CD4-positive, alpha-beta memory T cell (primary cell): Measurements from ENCODE around the gene CNFN. TPM values are rescaled to one million over a fixed set of nuclear protein-coding genes. Genes with fewer than 3 reads are reported as not detected.
A peak's percentile ranks its signal among the peaks of the same experiment; 100 is the strongest.

Experiments
- CTCF ChIA-PET: fragments of 350-600 bp; sonication (Branson Sonifier 250); formaldehyde crosslinking; loops from one replicate; lab custom pipeline; 2021; ENCODE audit warnings: inconsistent platforms; ENCODE audit not compliant: partially characterized antibody; lab: Charles Lee
- POLR2A ChIA-PET: fragments of 350-600 bp; sonication (Branson Sonifier 250); formaldehyde crosslinking; loops from one replicate; lab custom pipeline; 2021; ENCODE audit not compliant: partially characterized antibody; lab: Charles Lee
- DNase-seq, 5 donors: peaks; one replicate each; pipeline versions ENCODE4 v3.0.0 to v3.0.0-alpha.2; 2020 to 2022; ENCODE audit warnings: mixed read lengths in 1 of 5
- H3K27ac ChIP-seq: one replicate; pipeline ENCODE4 v1.7.0; 2013; ENCODE audit warnings: low read depth, low read length
- H3K27me3 ChIP-seq: 2 replicates; pipeline ENCODE4 v1.7.0; 2013; ENCODE audit warnings: mild to moderate bottlenecking, low read length, moderate library complexity; ENCODE audit not compliant: insufficient read depth
- H3K36me3 ChIP-seq: 2 replicates; pipeline ENCODE4 v1.7.0; 2013; ENCODE audit warnings: mild to moderate bottlenecking, low read length, moderate library complexity; ENCODE audit not compliant: insufficient read depth
- H3K4me1 ChIP-seq: 2 replicates; pipeline ENCODE4 v1.7.0; 2013; ENCODE audit warnings: mild to moderate bottlenecking, low read length, moderate library complexity; ENCODE audit not compliant: insufficient read depth
- H3K4me3 ChIP-seq, 2 donors: one replicate each; pipeline ENCODE4 v1.7.0; 2013; ENCODE audit warnings: low read length in 2 of 2, mild to moderate bottlenecking in 1 of 2
- H3K9me3 ChIP-seq, 2 donors: one replicate each; pipeline ENCODE4 v1.7.0; 2013; ENCODE audit warnings: low read length in 2 of 2, control low read depth in 1 of 2; ENCODE audit not compliant: control insufficient read depth in 1 of 2
- H3K27ac Mint-ChIP-seq, 7 donors: one replicate each; pipeline ENCODE4 v1.8.0; 2020 to 2021; ENCODE audit warnings: mixed read lengths in 7 of 7, mild to moderate bottlenecking in 6 of 7, inconsistent platforms in 3 of 7, moderate library complexity in 3 of 7
- H3K27me3 Mint-ChIP-seq, 2 donors: one replicate each; pipeline ENCODE4 v1.8.0; 2020 to 2021; ENCODE audit warnings: mixed read lengths in 2 of 2
- H3K36me3 Mint-ChIP-seq, 2 donors: one replicate each; pipeline ENCODE4 v1.8.0; 2020 to 2021; ENCODE audit warnings: mixed read lengths in 2 of 2, inconsistent platforms in 1 of 2, mild to moderate bottlenecking in 1 of 2
- H3K4me1 Mint-ChIP-seq, 4 donors: one replicate each; pipeline ENCODE4 v1.8.0; 2020 to 2021; ENCODE audit warnings: mixed read lengths in 4 of 4, mild to moderate bottlenecking in 1 of 4
- H3K4me3 Mint-ChIP-seq, 8 donors: one replicate each; pipeline ENCODE4 v1.8.0; 2020 to 2021; ENCODE audit warnings: mixed read lengths in 8 of 8, mild to moderate bottlenecking in 7 of 8, moderate library complexity in 6 of 8, inconsistent platforms in 3 of 8
- H3K9me3 Mint-ChIP-seq, 8 donors: one replicate each; pipeline ENCODE4 v1.8.0; 2020 to 2021; ENCODE audit warnings: mixed read lengths in 8 of 8, mild to moderate bottlenecking in 5 of 8, inconsistent platforms in 3 of 8, moderate library complexity in 1 of 8
- intact Hi-C: fragments of 100-400 bp; cut with micrococcal nuclease; formaldehyde crosslinking; loops from one replicate; pipeline ENCODE4 v1.15.1; 2023
- polyA plus RNA-seq, 2 donors: library from polyadenylated mRNA; unstranded; fragments of 300-500 nt; fragmentation: Illumina TruSeq; gene quantifications; one replicate each; pipeline ENCODE4 v1.2.3, GENCODE V29; 2021
- total RNA-seq, 2 experiments: library from RNA; stranded (reverse); gene quantifications; one replicate each; pipeline ENCODE4 v1.2.3, GENCODE V29; 2021

The CNFN gene
- total and polyA plus RNA-seq, 4 experiments from 2014 or later: 0.96 TPM; not detected in 3

DNA sequence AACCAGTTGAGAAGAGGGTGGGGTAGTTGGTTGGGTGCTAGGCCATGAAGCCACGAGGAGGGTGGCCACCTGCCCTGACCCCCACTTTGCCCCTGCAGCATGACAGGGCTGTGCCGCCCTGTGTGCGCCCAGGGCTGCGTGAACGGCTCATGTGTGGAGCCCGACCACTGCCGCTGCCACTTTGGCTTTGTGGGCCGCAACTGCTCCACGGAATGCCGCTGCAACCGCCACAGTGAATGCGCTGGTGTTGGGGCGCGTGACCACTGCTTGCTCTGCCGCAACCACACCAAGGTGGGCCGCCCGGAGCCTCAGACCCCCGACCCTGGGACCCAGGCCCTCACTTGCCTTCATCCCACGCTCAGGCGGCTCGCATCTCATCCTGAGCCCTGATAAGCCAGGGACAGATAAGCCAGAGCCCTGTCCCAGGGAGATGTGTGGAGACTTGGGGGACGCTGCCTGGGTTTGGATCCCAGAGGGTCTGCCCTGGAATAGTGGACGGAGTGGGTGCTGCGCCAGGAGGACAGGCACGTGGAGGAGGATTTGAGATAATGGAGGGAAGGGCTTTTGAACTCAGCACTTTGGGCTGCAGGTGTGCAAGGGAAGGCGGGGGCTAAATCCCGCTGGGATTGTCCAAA lies 20.5 kb downstream of the CNFN start:
- Mint-ChIP-seq H3K4me1 (peaks cover 0 to 1% (median 0%) of the 10 kb centered on the region in 4 donors), H3K4me3 (no peak overlapping the region), H3K27me3 (no peaks in the 10 kb centered on the region), H3K36me3 (peaks cover 0 to 2% of the 10 kb centered on the region in 2 donors), H3K27ac (no peak overlapping the region), H3K9me3 (peaks cover 0 to 2% (median 0%) of the 10 kb centered on the region in 8 donors)
- Histone ChIP-seq H3K36me3 (no peaks in the 10 kb centered on the region), H3K4me1 (no peaks in the 10 kb centered on the region), H3K27me3 (no peaks in the 10 kb centered on the region), H3K9me3 (no peaks in the 10 kb centered on the region), H3K27ac (no peak overlapping the region), H3K4me3 (no peak overlapping the region)
- intact Hi-C loops: no loop called here
- no peak for DNase-seq
- POLR2A ChIA-PET: no interaction called here
- CTCF ChIA-PET: no interaction called here

DNA sequence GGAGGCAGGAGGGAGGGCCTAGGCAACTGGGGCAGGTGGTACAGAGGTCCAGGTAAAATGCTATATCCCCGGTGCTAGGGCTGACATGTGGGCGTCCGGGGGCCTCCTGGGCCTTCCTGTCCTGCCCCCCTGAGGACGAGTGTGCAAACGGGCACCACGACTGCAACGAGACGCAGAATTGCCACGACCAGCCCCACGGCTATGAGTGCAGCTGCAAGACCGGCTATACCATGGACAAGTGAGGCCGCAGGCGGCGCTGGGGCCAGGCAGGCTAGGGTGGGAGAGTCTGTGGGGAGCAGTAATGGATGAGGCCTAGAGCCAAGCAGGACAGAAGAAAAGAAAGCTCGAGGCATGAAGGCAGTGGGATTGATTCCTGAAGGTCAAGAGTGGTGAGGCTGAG lies 21.3 kb downstream of the CNFN start:
- intact Hi-C loops: no loop called here
- no peak for DNase-seq
- no peak overlapping the region for H3K27ac ChIP-seq
- CTCF ChIA-PET: no interaction called here
- H3K4me3 Mint-ChIP-seq: no peak overlapping the region
- H3K9me3 Mint-ChIP-seq: peaks cover 0 to 2% (median 0%) of the 10 kb centered on the region in 8 donors
- peaks cover 4% of the 10 kb centered on the region for H3K36me3 ChIP-seq
- H3K9me3 ChIP-seq: no peaks in the 10 kb centered on the region
- no peaks in the 10 kb centered on the region for H3K27me3 Mint-ChIP-seq
- peaks cover 0 to 1% (median 0%) of the 10 kb centered on the region in 4 donors for H3K4me1 Mint-ChIP-seq
- H3K4me3 ChIP-seq: no peak overlapping the region
- no peaks in the 10 kb centered on the region for H3K4me1 ChIP-seq
- H3K27ac Mint-ChIP-seq: no peak overlapping the region
- no peaks in the 10 kb centered on the region for H3K27me3 ChIP-seq
- POLR2A ChIA-PET: no interaction called here
- H3K36me3 Mint-ChIP-seq: peaks cover under 1 to 8% of the 10 kb centered on the region in 2 donors

DNA sequence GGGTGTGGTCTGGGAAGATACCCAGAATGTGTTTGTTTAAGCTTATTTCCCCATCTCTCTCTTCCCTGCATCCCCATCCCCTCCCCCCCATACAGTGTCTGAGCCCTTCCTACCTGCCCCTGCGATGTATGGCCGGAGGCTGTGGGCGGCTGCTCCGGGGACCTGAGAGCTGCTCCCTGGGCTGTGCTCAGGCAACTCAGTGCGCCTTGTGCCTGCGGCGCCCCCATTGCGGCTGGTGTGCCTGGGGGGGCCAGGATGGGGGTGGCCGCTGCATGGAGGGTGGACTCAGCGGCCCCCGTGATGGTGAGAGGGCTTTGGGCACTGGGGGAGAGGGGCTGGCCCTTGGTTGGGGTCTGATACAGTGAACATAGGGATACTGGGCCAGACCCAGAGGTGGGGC lies 21.7 kb downstream of the CNFN start:
- Mint-ChIP-seq H3K9me3 (peaks cover 0 to 2% (median 0%) of the 10 kb centered on the region in 8 donors), H3K4me3 (no peak overlapping the region), H3K36me3 (peaks cover 3 to 12% of the 10 kb centered on the region in 2 donors), H3K27ac (no peak overlapping the region), H3K27me3 (no peaks in the 10 kb centered on the region), H3K4me1 (peaks cover 0 to 1% (median 0%) of the 10 kb centered on the region in 4 donors)
- Histone ChIP-seq H3K27me3 (no peaks in the 10 kb centered on the region), H3K27ac (no peak overlapping the region), H3K4me1 (no peaks in the 10 kb centered on the region), H3K36me3 (peaks cover 4% of the 10 kb centered on the region), H3K4me3 (no peak overlapping the region), H3K9me3 (no peaks in the 10 kb centered on the region)
- intact Hi-C loops: no loop called here
- POLR2A ChIA-PET: no interaction called here
- DNase-seq: no peak
- CTCF ChIA-PET: no interaction called here

DNA sequence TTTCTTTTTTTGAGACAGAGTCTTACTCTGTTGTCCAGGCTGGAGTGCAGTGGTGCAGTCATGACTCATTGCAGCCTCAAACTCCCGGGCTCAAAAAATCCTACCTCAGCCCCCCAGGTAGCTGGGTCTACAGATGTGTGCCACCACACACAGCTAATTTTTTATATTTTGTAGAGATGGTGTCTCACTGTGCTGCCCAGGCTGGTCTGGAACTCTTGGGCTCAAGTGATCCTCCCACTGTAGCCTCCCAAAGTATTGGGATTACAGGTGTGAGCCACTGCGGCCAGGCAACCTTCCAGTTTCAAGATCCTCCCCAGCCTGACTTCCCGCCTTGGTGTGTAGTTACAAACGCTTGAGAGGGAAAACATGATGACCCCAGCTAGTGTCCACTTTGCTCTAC lies 22.2 kb downstream of the CNFN start:
- H3K4me3 ChIP-seq: no peak overlapping the region
- H3K4me3 Mint-ChIP-seq: no peak overlapping the region
- peaks cover 4% of the 10 kb centered on the region for H3K36me3 ChIP-seq
- H3K27ac Mint-ChIP-seq: peak overlapping the region in 1 of 7 donors; percentile 61
- H3K36me3 Mint-ChIP-seq: peaks cover 3 to 12% of the 10 kb centered on the region in 2 donors
- no peaks in the 10 kb centered on the region for H3K4me1 ChIP-seq
- no peak overlapping the region for H3K27ac ChIP-seq
- H3K27me3 Mint-ChIP-seq: no peaks in the 10 kb centered on the region
- no peaks in the 10 kb centered on the region for H3K9me3 ChIP-seq
- intact Hi-C loops: no loop called here
- DNase-seq: no peak
- ChIA-PET CTCF (no interaction called here), POLR2A (no interaction called here)
- H3K27me3 ChIP-seq: no peaks in the 10 kb centered on the region
- peaks cover 0 to 1% (median 0%) of the 10 kb centered on the region in 4 donors for H3K4me1 Mint-ChIP-seq
- peaks cover 0 to 2% (median 0%) of the 10 kb centered on the region in 8 donors for H3K9me3 Mint-ChIP-seq

DNA sequence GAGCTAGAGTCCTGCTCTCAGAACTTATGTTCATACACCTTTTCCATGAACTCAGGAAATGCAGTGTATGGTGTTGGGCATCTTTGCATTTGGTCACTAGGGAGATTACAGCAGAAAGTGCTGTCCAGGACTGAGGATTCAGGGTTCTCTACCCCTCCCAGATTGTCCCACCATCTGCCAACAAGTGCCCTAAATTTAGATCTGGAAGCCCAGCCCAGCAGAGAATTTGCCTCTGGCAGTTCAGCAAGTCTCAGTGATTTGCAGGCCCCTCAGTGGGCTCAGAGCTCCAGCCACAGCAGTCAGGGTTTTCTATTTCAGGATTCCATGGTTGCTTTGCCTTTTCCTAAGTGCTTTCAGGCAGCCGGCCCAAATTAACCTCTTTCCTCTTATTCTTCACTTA lies 23.4 kb downstream of the CNFN start:
- H3K27ac Mint-ChIP-seq: peak overlapping the region in 1 of 7 donors; percentile 72
- H3K27me3 Mint-ChIP-seq: no peaks in the 10 kb centered on the region
- Histone ChIP-seq H3K4me3 (no peak overlapping the region), H3K36me3 (peaks cover 4% of the 10 kb centered on the region), H3K27ac (no peak overlapping the region), H3K4me1 (no peaks in the 10 kb centered on the region), H3K9me3 (no peaks in the 10 kb centered on the region), H3K27me3 (no peaks in the 10 kb centered on the region)
- H3K36me3 Mint-ChIP-seq: peaks cover 3 to 12% of the 10 kb centered on the region in 2 donors
- peaks cover 0 to 2% (median 0%) of the 10 kb centered on the region in 8 donors for H3K9me3 Mint-ChIP-seq
- POLR2A ChIA-PET: no interaction called here
- DNase-seq: no peak
- CTCF ChIA-PET: no interaction called here
- intact Hi-C loops: no loop called here
- H3K4me1 Mint-ChIP-seq: peaks cover 0 to 1% (median 0%) of the 10 kb centered on the region in 4 donors
- H3K4me3 Mint-ChIP-seq: no peak overlapping the region

DNA sequence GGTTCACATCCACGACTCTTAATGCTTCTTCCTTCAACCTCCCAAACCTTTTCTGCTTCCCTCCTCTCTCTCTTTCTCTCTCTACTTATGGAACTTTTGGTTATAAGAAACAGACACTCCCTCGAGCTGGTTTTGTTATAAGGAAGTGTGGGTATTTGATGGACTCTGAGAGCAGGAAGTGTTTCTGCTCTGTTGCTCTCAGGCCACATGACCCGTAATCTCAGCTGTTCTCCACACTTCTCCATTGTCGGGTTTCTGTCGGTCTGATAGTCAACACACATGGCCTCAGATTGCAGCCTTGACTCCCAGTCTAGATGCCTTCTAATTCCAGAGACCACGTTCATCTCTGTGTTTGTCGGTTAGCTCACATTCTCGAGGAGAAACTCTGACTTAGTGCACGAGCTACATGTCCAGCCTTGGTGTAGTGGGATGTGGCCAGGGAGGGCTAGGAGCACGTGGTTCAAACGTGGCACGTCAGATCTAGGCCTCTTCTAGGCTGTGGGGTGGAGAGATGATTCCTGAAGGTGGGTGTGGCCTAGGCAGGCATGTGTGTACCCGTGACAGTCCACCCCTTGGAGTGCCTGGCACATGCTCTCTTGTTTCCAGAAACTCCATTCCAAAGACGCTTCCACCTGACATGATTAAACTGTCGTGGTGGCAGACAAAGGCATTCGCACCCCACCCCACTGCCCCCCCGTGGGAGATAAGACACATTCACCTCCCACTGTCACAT lies 26.3 kb downstream of the CNFN start:
- H3K27ac Mint-ChIP-seq: no peak overlapping the region
- POLR2A ChIA-PET: no interaction called here

DNA sequence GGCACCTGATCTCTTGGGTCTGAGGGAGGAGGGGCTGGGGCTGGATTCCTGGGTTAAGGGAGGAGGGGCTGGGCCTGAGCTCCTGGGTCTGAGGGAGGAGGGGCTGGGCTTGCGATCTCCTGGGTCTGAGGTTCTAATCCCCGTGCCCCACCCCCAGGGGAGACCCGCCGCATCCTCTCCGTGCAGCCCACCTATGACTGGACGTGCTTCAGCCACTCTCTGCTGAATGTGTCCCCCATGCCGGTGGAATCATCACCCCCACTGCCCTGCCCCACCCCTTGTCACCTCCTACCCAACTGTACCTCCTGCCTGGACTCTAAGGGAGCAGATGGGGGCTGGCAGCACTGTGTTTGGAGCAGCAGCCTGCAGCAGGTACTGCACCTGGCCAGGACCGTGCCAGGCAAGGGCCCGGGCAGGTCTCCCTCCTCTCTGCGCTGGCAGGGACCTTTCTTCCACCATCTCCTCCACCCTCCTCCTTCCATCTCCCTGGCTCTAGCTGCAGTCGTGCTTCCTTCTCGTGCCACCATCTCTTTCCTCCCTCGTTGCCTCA lies 27.1 kb downstream of the CNFN start:
- peaks cover 0 to 1% (median 0%) of the 10 kb centered on the region in 4 donors for H3K4me1 Mint-ChIP-seq
- H3K27ac ChIP-seq: no peak overlapping the region
- ChIA-PET POLR2A (no interaction called here), CTCF (no interaction called here)
- H3K36me3 ChIP-seq: peaks cover 4% of the 10 kb centered on the region
- no peaks in the 10 kb centered on the region for H3K4me1 ChIP-seq
- no peak overlapping the region for H3K27ac Mint-ChIP-seq
- no peak overlapping the region for H3K4me3 ChIP-seq
- H3K4me3 Mint-ChIP-seq: no peak overlapping the region
- peaks cover 0 to 2% (median 0%) of the 10 kb centered on the region in 8 donors for H3K9me3 Mint-ChIP-seq
- no peaks in the 10 kb centered on the region for H3K27me3 ChIP-seq
- H3K9me3 ChIP-seq: no peaks in the 10 kb centered on the region
- intact Hi-C loops: no loop called here
- no peak for DNase-seq
- H3K36me3 Mint-ChIP-seq: peaks cover 5 to 12% of the 10 kb centered on the region in 2 donors
- H3K27me3 Mint-ChIP-seq: no peaks in the 10 kb centered on the region

More for the DNA sequence above, 26.3 kb downstream of the CNFN start:
- Mint-ChIP-seq H3K4me3 (no peak overlapping the region), H3K9me3 (peaks cover 0 to 2% (median 0%) of the 10 kb centered on the region in 8 donors), H3K4me1 (peaks cover 0 to 1% (median 0%) of the 10 kb centered on the region in 4 donors), H3K27me3 (no peaks in the 10 kb centered on the region), H3K36me3 (peaks cover 5 to 12% of the 10 kb centered on the region in 2 donors)
- no peaks in the 10 kb centered on the region for H3K4me1 ChIP-seq
- H3K36me3 ChIP-seq: peaks cover 4% of the 10 kb centered on the region
- H3K27ac ChIP-seq: no peak overlapping the region
- intact Hi-C loops: no loop called here
- no peak overlapping the region for H3K4me3 ChIP-seq
- no peak for DNase-seq
- no peaks in the 10 kb centered on the region for H3K9me3 ChIP-seq
- CTCF ChIA-PET: no interaction called here
- H3K27me3 ChIP-seq: no peaks in the 10 kb centered on the region
